ENCODE data around the gene CELA2A.

GRCh38 chr1:15510611-15511405, 54.3 kb downstream of the CELA2A start:
- TF ChIP-seq POLR2A (IDR thresholded peaks at IDR 0.05) (no peak), CTCF (IDR thresholded peaks at IDR 0.05) (no peak)

Measured in Peyer's patch (tissue), 4 donors.